Right renal pelvis (tissue), 4 donors: ENCODE measurements around the gene ARHGAP32. TPM values are rescaled to one million over a fixed set of nuclear protein-coding genes. Genes with fewer than 3 reads are reported as not detected.

ENCODE experiments used
- DNase-seq, 4 donors: peaks; one replicate each; pipeline ENCODE4 v3.0.0-alpha.2; 2013; ENCODE audit warnings: low read depth in 4 of 4, low spot score in 3 of 4, missing footprints in 1 of 4
- polyA plus RNA-seq, 4 donors: library from polyadenylated mRNA; unstranded; fragments of 120-200 nt; gene quantifications; one replicate each; pipeline ENCODE4 v1.2.1, GENCODE V29; 2013; ENCODE audit not compliant: insufficient read length in 4 of 4

ARHGAP32 gene
- polyA plus RNA-seq, 4 donors: 14.7 to 20.2 (median 17.8) TPM

DNA sequence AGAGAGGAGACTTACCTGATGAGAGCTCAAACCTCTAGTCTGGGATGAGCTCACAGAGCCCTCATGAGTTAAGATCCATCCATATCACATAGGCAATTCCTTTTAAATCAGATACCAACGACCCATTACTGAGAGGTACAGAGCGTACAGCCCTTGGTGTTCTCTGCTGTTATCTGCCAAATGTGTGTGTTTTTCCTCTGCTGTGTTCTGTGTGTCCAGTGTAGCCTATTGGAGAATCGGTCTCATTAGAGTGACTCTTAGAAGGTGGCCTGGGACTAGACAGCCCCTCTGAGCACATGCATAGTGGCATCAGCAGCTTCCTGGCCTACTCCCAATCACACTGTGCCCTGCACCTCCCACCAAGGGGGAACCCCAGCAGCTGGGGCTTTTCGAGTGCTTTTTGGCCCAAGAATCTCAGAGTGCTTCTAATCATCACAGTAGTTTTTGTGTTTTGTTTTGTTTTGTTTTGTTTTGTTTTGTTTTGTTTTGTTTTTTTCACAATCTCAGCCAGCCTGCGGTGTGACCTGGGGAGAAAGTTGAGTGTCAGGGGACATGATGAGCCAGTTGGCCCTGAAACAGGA lies 274.9 kb downstream of the ARHGAP32 start:
- DNase-seq: no peak

DNA sequence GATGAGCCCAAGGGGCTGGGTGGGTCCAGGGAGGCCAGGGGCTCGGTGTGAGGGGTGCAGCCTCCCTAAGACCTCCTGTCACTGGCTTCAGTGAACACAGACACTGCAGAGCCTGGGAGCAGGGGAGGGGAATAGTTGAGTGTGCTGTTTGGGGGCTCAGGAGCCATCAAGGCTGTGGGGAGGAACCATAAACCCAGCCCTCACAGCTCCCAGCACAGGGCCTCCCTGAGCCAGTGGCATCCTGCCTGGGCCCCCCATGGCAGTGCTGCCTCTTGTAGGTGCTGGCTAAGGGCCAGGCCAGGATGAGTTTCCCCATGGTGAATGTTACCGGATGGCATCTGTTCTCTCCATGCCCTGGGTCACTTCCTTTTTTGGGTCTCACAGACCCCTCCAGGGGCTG lies 275.4 kb downstream of the ARHGAP32 start:
- DNase-seq: no peak

DNA sequence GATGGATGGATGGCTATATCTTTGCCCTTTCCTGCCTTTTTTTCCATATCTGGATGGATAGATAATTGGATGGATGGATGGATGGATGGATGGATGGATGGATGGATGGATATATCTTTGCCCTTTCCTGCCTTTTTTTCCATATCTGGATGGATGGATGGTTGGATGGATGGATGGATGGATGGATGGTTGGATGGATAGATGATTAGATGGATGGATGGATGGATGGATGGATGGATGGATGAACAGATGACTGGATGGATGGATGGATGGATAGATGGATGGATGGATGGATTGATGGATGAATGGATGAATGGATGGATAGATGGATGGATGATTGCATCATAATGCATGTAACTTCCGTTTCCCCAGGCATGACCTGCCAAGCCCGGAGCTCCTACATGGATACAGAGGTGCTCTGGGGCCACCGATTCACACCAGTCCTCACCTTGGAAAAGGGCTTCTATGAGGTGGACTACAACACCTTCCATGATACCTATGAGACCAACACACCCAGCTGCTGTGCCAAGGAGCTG lies 276.0 kb downstream of the ARHGAP32 start:
- DNase-seq: no peak

DNA sequence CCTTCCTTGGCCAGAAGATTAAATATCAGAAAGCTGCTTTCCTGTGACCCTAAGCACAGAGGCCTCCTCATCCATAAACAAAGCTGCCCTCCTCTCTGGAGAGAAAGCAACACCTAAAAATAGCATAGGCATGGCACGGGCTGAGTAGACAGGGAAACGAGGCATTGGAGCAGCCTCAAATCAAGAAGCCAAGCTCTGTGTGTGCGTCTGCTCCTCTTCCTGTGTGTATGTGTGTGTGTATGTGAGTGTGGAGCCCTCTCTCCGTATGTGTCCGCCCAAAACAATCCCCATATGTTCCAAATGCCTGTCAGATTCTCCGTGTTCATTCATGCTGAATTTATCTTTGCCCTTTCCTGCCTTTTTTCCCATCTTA lies 277.0 kb downstream of the ARHGAP32 start:
- no peak for DNase-seq

Other genes with a start within 250 kb of the ARHGAP32 start
- gene TP53AIP1, start 249.5 kb downstream of the ARHGAP32 start, polyA plus RNA-seq: 1 to 10 TPM in 3 of 4 donors, under 1 TPM in 1; 0.87 to 1.4 (median 1.3) TPM
- gene BARX2, start 183.5 kb upstream of the ARHGAP32 start, polyA plus RNA-seq: 1 to 10 TPM in 2 of 4 donors, under 1 TPM in 2; 0.44 to 1.2 (median 0.94) TPM